ENCODE data around the gene KISS1.
"Not testable (repeated sequence)": the region's sequence is repeated elsewhere in the genome, so short reads cannot be mapped to it uniquely, and the experiment has no call there.

The KISS1 gene, protein sequence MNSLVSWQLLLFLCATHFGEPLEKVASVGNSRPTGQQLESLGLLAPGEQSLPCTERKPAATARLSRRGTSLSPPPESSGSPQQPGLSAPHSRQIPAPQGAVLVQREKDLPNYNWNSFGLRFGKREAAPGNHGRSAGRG

GRCh38 chr1:204196068-204196795, at the start of gene KISS1:
TSS of gene KISS1 (minus strand) at chr1:204196491. CDS start at chr1:204192876, 3,615 bp downstream.
- DNase-seq (ENCODE audit: low read depth in 2 of 2, low spot score in 1 of 2): no peak

DNA sequence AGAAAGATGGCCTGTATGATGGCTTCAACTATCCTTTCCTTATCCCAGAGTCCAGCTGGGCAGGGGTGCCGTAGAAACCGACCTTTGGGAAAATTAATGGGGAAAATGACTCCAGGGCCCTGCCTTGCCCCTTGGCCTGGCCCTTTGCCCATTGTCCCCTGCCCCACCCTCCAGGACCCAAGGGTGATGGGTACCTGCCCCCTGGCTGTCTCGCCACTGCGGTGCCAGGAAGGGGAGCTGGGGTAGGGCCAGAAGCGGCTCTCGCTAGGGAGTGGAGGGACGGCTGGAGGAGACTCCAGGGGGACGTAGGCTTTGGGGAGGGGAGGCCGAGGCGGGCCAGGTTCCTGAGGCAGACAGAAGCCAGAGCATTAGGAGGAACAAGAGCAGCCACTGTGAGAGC, 46.6 kb upstream of the KISS1 start:
- DNase-seq (ENCODE audit: low read depth in 2 of 2, low spot score in 1 of 2): no peak

- no peak for DNase-seq (ENCODE audit: low read depth in 2 of 2, low spot score in 1 of 2)
These were observed 45.6 kb upstream of the KISS1 start for GRCh38 chr1:204241914-204242313.

DNA sequence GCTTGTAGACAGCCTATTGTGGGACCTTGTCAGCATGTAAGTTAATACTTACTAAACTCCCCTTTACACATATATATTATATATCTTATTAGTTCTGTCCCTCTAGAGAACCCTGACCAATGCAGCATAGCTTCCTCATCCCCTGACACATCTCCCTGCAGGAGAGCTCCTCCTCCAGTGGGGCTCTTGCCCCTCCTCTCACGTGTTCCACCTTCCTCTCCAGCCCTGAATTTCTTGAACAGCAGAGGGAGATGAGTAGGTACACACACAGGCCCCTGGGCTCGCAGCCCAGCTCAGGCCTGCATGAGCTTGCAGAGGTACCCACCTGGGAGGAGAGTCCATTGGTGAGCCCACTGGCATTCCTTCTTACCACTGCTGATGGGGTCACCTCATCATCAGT, 44.8 kb upstream of the KISS1 start:
- no peak for DNase-seq (ENCODE audit: low read depth in 2 of 2, low spot score in 1 of 2)

DNA sequence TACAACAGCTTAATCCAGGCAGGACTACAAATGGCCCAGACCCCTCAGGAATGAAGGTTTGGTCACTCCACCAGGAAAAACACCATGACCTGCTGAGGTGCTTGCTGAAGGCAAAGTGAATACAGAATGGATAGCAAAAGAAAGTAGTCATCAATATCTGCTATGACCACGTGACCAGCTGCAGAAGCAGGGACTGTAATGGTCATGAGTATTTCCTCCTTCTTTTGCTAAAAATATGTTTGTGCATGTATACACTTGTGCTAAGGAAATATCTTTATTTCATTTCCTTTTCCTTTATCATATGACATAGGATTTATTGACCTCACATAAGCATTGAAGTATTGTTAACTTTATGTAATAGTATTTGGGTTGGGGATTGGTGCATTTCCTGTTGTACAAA, 43.9 kb upstream of the KISS1 start:
- DNase-seq (ENCODE audit: low read depth in 2 of 2, low spot score in 1 of 2): no peak

DNA sequence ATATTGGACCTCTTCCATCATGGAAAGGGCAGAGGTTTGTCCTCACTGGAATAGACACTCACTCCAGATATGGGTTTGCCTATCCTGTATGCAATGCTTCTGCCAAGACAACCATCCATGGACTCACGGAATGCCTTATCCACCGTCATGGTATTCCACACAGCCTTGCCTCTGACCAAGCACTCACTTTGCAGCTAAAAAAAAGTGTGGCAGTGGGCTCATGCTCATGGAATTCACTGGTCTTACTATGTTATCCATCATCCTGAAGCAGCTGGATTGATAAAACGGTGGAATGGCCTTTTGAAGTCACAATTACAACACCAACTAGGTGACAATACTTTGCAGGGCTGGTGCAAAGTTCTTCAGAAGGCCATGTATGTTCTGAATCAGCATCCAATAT, 43.1 kb upstream of the KISS1 start:
- DNase-seq (ENCODE audit: low read depth in 2 of 2, low spot score in 1 of 2): not testable (repeated sequence)

DNA sequence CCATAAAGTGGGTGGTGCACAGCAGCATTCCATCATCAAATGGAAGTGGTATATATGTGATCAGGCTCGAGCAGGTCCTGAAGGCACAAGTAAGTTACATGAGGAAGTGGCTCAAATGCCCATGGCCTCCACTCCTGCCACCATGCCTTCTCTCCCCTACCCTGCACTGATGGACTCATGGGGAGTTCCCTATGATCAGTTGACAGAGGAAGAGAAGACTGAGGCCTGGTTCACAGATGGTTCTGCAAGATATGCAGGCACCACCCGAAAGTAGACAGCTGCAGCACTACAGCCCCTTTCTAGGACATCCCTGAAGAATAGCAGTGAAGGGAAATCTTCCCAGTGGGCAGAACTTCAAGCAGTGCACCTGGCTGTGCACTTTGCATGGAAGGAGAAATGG, 42.2 kb upstream of the KISS1 start:
- DNase-seq (ENCODE audit: low read depth in 2 of 2, low spot score in 1 of 2): not testable (repeated sequence)

GRCh38 chr1:204237515-204237914, 41.2 kb upstream of the KISS1 start:
- not testable (repeated sequence) for DNase-seq (ENCODE audit: low read depth in 2 of 2, low spot score in 1 of 2)

DNA sequence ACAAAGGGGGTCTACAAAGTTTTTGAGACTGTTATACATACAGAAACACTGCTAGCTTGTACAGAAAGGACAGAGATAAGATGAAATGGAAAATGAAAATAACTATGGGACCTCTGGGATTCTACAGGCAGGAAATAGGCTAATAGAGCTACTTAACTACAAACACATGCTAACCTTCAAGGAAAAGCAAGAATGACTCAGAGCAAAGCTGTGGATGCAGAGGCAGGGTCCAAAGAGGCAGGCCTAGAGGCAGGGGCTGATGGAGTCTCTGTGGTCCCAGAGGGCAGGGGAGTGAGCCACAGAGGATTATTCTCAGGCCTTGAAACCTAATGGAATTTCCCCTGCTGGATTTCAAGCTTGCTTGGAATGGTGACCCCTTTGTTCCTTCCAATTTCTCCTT, 36.2 kb upstream of the KISS1 start:
- DNase-seq (ENCODE audit: low read depth in 2 of 2, low spot score in 1 of 2): no peak

- DNase-seq (ENCODE audit: low read depth in 2 of 2, low spot score in 1 of 2): no peak
These were observed 33.9 kb upstream of the KISS1 start for GRCh38 chr1:204230211-204230610.

GRCh38 chr1:204228896-204229295, 32.6 kb upstream of the KISS1 start:
- no peak for DNase-seq (ENCODE audit: low read depth in 2 of 2, low spot score in 1 of 2)

- no peak for DNase-seq (ENCODE audit: low read depth in 2 of 2, low spot score in 1 of 2)
These were observed 31.9 kb upstream of the KISS1 start for GRCh38 chr1:204227996-204228785.

DNA sequence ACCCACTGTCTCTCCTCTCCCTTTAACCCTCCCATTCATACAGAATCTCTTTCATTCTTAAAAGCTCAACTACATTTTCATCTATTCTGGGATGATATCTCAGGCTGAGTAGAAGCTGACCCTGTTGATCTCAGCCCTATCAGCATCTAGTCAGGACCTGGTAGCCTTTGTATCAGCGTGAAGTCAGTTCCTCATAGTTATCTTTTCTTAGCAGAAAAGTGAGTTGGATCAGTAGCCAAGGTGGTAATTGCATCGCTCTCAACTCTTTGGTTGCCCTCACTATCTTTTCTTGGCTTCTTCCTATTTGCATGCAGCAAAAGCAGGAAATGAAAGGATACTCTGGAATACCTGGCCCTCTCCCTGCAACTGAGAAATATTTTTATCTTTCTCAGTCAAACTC, 31.1 kb upstream of the KISS1 start:
- no peak for DNase-seq (ENCODE audit: low read depth in 2 of 2, low spot score in 1 of 2)

DNA sequence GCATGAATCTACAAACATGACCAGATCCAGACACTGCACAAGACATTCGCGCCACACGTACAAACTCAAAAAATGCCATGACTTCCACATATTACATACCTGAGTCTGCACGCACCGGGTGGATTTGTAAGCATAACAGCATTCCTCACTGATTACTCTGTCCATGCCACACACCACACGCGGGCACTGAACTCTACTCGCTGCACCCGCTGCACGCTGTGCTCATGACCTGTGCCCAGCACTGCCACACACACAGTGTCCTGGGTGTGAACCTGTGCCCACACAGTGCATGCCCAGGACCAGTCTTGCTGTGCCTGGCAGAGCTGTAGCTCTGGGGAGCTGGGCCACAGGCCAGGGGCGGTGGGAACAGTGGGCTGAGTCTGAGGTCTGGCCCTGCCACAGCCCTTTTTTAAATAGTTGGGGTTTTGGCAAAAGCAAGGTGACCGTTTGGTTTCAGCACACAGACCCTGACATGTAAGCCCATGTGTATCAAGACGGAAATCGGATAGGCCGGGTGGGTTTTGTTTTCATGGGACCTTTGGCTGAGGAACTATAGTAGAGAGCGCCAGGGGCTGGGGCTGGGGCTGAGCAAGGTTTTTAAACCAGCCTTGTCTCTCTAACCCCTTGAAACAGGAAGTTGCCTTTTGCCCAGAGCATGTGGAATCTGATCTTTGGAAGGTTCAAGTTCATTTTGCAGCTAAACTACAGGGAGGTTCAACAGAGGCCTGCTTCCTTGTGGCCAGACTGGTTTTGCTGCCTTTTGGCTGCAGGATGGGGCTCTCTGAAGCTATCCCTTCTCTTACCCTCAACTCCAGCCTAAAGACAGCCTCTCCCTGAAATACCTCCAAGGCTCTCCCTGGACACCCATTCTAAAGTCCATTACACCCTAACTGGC, 29.8 kb upstream of the KISS1 start:
- DNase-seq (ENCODE audit: low read depth in 2 of 2, low spot score in 1 of 2): no peak

DNA sequence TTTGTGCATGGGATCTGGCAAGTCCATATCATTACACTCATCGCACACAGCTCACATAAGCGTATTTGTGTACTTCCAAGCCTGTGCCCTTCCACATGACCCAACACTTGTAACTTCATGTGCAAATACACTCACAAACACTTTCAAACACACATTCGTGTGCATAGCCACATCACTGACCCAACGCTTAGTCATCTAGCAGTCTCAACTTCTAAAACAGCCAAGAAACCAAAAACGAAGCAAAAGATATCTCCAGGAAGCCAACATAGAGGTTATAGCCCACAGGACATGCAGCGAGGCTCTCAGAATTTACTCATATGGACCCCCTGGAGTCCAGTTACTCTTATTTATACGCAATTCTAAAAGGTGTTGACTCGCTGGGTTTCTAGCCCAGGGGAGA, 28.4 kb upstream of the KISS1 start:
- DNase-seq (ENCODE audit: low read depth in 2 of 2, low spot score in 1 of 2): no peak

- DNase-seq (ENCODE audit: low read depth in 2 of 2, low spot score in 1 of 2): no peak
These were observed 27.0 kb upstream of the KISS1 start for GRCh38 chr1:204223129-204223860.

- DNase-seq (ENCODE audit: low read depth in 2 of 2, low spot score in 1 of 2): no peak
These were observed 26.4 kb upstream of the KISS1 start for GRCh38 chr1:204222764-204223055.

DNA sequence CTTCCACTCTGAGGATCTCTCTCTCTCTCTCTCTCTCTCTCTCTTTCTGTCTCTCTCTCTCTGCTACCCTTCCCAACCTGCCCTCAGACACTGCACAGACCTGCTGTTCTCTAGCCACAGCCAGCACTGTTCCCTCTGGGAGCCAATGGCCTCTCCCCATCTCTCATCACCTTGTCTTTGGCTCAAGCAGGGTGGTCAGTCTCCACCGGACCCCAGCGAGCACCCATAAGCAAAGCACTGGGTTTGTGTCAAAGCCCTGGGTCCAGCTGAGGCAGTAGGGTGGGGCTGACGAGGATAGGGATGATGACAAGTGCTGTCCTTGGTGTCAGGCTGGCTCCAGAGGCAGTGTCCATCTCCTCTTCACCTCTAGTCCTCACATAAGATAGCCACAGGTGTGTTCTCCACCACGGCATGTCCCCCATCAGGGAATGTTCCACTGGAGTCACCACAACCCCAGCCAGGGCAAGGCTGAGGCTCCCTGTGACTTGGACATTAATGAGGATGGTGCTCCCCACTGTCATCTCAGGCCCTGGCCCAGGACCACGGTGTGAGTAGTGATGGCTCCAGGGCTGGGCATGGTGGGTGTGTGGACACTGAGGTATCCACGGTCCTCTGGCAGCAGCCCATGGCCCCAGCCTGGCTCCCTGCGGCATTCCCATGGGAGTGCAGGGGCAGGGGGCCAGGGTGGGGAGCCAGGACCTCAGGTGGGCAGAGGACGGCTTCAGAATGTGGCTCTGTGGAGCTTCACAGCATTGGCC, 25.9 kb upstream of the KISS1 start:
- DNase-seq (ENCODE audit: low read depth in 2 of 2, low spot score in 1 of 2): no peak

DNA sequence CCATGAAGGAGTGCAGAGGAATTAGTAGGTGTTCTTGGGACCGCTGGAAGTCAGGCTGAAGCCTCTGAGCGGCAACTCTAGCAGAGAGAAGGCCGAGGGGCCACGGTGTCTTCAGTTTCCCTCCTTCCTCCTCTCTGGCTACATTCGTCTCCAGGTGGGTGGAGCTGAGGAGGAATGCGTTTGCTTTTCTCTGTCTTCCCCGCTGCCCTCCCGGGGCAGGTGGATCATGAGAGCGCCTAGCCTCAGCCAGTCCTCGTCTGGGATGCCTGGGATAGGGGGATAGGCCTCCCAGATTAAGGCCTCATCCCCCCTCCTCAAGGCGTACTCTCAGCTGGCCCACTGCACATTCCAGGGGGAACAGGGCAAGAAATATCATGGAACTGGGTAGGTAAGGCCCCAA, 25.0 kb upstream of the KISS1 start:
- DNase-seq (ENCODE audit: low read depth in 2 of 2, low spot score in 1 of 2): no peak

DNA sequence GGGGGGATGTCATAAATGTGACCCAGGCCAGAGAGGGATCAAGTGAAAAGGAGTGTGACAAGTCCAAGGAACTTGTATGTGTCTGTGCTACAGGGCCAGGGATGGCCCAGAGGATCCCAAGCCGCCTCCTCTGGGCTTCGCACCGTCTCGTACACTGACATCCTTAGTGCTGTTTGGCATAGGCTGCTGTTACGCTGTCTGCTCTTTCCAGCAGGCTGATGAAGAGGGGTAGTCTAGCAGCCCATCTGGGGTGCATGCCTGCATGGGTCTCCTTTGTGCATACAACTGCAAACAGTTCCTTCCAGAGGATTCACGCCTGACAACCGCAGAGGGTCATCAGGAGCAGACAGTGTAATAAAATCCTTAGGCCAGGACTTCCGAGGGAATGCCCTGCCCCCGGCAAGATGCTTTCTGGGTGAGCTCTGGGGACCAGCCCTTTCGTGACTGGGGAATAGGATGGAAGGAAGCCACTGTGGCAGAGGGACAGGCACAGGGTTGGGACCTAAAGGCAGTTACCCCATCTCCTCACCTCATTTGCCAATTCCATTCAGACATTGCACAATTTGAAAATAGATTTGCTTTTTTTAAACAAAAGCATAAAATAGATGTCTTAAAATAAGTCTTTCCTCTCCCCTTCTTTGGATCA, 23.8 kb upstream of the KISS1 start:
- DNase-seq (ENCODE audit: low read depth in 2 of 2, low spot score in 1 of 2): no peak
